GM12878 (cell line): ENCODE measurements around the gene RNLS.

Experiments
- SIN3A ChIP-seq: IDR thresholded peaks from 2 replicates; pipeline ENCODE4 v1.6.1; 2012; ENCODE audit warnings: low read depth, low read length, improper control_type of control experiment
- TAF1 ChIP-seq: IDR thresholded peaks from 2 replicates; pipeline ENCODE4 v1.6.1; 2011; ENCODE audit warnings: mild to moderate bottlenecking, low read depth, low read length, borderline replicate concordance
- TARDBP ChIP-seq: IDR thresholded peaks from 2 replicates; pipeline ENCODE4 v1.6.1; 2016; ENCODE audit warnings: borderline replicate concordance

GRCh38 chr10:88246675-88247074 lies 336.4 kb downstream of the RNLS start:
- no peak for TF ChIP-seq SIN3A
- TF ChIP-seq TARDBP, result no peak
- TF ChIP-seq TAF1, result no peak
